OCI-LY3 (cell line): ENCODE results near the gene OR1F1.

ENCODE experiments used
- H2AFZ ChIP-seq: fragments of 200-600, 300-600 bp; shearing (Covaris generic); 2 replicates; pipeline ENCODE4 v1.6.0; 2014; ENCODE audit warnings: antibody characterized with exemption, low read depth, low read length
- H3K27ac ChIP-seq: fragments of 200-600, 300-600 bp; sonication (generic); 2 replicates; pipeline ENCODE4 v1.5.1; 2014; ENCODE audit warnings: mild to moderate bottlenecking, low read length, moderate library complexity, mixed read lengths
- H3K27me3 ChIP-seq: fragments of 200-600, 300-600 bp; sonication (generic); 2 replicates; pipeline ENCODE4 v1.6.1; 2014; ENCODE audit warnings: low read depth, low read length, mixed read lengths
- H3K36me3 ChIP-seq: fragments of 200-600, 300-600 bp; sonication (generic); replicated peaks from 2 replicates; pipeline ENCODE3; 2014; ENCODE audit warnings: low read depth, low read length, mixed read lengths
- H3K4me1 ChIP-seq: fragments of 300-600, 200-600 bp; sonication (generic); 2 replicates; pipeline ENCODE4 v1.6.1; 2014; ENCODE audit warnings: low read length, mixed read lengths
- H3K4me2 ChIP-seq: fragments of 200-600, 300-600 bp; sonication (generic); 2 replicates; pipeline ENCODE4 v1.6.1; 2014; ENCODE audit warnings: low read length, mixed read lengths
- H3K4me3 ChIP-seq: fragments of 300-600, 200-600 bp; sonication (generic); 2 replicates; pipeline ENCODE4 v1.5.1; 2014; ENCODE audit warnings: antibody characterized with exemption, mild to moderate bottlenecking, low read length, moderate library complexity
- H3K79me2 ChIP-seq: fragments of 300-600, 200-600 bp; shearing (Covaris generic); 2 replicates; pipeline ENCODE4 v1.6.1; 2014; ENCODE audit warnings: mild to moderate bottlenecking, low read length, mixed read lengths
- H3K9ac ChIP-seq: fragments of 300-600, 200-600 bp; shearing (Covaris generic); 2 replicates; pipeline ENCODE4 v1.6.0; 2014; ENCODE audit warnings: mild to moderate bottlenecking, low read length, moderate library complexity
- H3K9me3 ChIP-seq: fragments of 200-600, 300-600 bp; shearing (Covaris generic); 2 replicates; pipeline ENCODE4 v1.6.1; 2014; ENCODE audit warnings: low read length, mixed read lengths; ENCODE audit not compliant: insufficient read depth
- H4K20me1 ChIP-seq: fragments of 200-600, 300-600 bp; sonication (generic); 2 replicates; pipeline ENCODE4 v1.6.1; 2016; ENCODE audit warnings: low read length, mixed read lengths; ENCODE audit not compliant: insufficient read depth
- EZH2phosphoT487 ChIP-seq: fragments of 200-600 bp; shearing (Covaris generic); IDR thresholded peaks from 2 replicates; pipeline ENCODE4 v1.6.1; 2018; ENCODE audit warnings: antibody characterized with exemption, mixed run types, low read depth
- TF ChIP-seq, protein P1 (sequence below): fragments of 200-600, 300-600 bp; sonication (generic); IDR thresholded peaks from 2 replicates; pipeline ENCODE4 v1.5.1; 2014; ENCODE audit warnings: antibody characterized with exemption, low read length, low read depth

Gene OR1F1

DNA sequence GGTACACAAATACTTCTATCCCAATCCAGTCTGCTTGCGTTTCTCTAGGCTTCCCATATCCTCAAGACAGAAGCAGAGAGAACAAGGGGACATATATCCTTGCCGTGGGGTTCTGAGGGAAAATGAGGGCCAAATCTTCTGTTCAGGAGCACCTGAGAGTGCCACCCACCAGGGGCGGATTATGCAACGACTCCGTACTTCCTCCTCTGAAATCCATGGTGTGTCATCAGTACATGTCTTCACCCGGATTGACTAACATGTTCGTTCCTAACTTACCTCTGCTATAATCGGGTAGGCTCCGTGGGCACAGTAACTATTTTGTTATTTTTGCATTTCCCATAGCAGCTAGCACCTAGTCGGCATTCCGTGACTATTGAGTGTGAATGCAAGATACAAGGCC lies 54.7 kb downstream of the OR1F1 start:
- no peaks in the 10 kb centered on the region for H3K79me2 ChIP-seq
- no peaks in the 10 kb centered on the region for H3K9me3 ChIP-seq
- H3K27me3 ChIP-seq = peaks cover 4% of the 10 kb centered on the region; the same call in 1 of the 2 replicates
- no peaks in the 10 kb centered on the region for H4K20me1 ChIP-seq
- no peak overlapping the region for H2AFZ ChIP-seq
- H3K4me2 ChIP-seq = no peak overlapping the region
- no peak overlapping the region for H3K27ac ChIP-seq
- no peaks in the 10 kb centered on the region for H3K36me3 ChIP-seq
- no peaks in the 10 kb centered on the region for H3K4me1 ChIP-seq
- TF ChIP-seq EZH2phosphoT487 = no peak
- TF ChIP-seq, protein P1, sequence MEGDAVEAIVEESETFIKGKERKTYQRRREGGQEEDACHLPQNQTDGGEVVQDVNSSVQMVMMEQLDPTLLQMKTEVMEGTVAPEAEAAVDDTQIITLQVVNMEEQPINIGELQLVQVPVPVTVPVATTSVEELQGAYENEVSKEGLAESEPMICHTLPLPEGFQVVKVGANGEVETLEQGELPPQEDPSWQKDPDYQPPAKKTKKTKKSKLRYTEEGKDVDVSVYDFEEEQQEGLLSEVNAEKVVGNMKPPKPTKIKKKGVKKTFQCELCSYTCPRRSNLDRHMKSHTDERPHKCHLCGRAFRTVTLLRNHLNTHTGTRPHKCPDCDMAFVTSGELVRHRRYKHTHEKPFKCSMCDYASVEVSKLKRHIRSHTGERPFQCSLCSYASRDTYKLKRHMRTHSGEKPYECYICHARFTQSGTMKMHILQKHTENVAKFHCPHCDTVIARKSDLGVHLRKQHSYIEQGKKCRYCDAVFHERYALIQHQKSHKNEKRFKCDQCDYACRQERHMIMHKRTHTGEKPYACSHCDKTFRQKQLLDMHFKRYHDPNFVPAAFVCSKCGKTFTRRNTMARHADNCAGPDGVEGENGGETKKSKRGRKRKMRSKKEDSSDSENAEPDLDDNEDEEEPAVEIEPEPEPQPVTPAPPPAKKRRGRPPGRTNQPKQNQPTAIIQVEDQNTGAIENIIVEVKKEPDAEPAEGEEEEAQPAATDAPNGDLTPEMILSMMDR = no peak
- H3K4me3 ChIP-seq = no peak overlapping the region
- H3K9ac ChIP-seq = no peak overlapping the region

DNA sequence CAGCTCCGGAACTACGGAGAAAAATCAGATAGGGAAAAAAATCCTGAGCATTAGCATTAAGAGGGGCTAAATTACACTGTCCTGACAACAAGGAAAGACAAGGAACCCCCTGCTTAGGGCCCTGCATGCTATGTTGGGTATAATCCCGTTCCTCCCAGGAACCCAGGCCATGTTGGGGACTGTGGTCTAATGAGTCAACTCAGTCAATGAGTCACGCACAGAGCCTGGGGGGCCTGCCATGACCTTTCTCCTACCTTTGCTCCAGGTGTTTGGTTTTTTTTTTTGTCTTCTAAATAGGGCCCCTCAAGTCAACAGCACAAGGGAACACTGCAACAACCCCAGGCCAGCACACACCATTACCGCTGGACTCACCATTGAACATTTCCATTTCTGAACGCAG lies 55.9 kb downstream of the OR1F1 start:
- no peaks in the 10 kb centered on the region for H3K79me2 ChIP-seq
- peaks cover 4% of the 10 kb centered on the region; the same call in 1 of the 2 replicates for H3K27me3 ChIP-seq
- H3K4me1 ChIP-seq = no peaks in the 10 kb centered on the region
- H3K9me3 ChIP-seq = no peaks in the 10 kb centered on the region
- H3K4me2 ChIP-seq = no peak overlapping the region
- no peak overlapping the region for H3K4me3 ChIP-seq
- no peak overlapping the region for H3K9ac ChIP-seq
- H2AFZ ChIP-seq = no peak overlapping the region
- no peaks in the 10 kb centered on the region for H4K20me1 ChIP-seq
- no peaks in the 10 kb centered on the region for H3K36me3 ChIP-seq
- TF ChIP-seq, protein P1 = no peak
- TF ChIP-seq EZH2phosphoT487 = no peak
- H3K27ac ChIP-seq = no peak overlapping the region

DNA sequence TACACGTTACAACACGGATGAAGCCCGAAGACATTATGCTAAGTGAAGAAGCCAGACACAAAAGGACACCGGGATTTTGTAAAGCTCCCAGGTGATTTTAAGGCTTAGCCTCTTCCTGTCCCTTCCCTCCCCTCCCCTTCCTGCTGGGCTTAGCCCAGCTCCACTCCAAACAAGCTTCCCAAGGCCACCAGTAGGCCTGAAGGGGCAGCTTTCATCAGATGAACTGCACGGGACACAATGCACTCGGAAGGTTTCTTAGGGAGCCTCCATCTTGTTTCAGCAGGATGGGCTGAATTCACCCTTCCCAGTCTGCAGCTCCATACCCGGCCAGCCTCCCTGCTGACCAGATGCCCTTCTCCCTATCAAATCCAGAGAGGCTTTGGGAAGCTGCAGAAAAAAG lies 58.0 kb downstream of the OR1F1 start:
- Histone ChIP-seq H3K9me3 (no peaks in the 10 kb centered on the region), H3K4me1 (no peaks in the 10 kb centered on the region), H3K79me2 (no peaks in the 10 kb centered on the region), H3K4me3 (no peak overlapping the region), H3K36me3 (no peaks in the 10 kb centered on the region), H3K27ac (no peak overlapping the region), H4K20me1 (no peaks in the 10 kb centered on the region), H3K27me3 (no peaks in the 10 kb centered on the region), H3K9ac (no peak overlapping the region), H3K4me2 (no peak overlapping the region), H2AFZ (no peak overlapping the region)
- no peak for TF ChIP-seq EZH2phosphoT487
- TF ChIP-seq, protein P1 = no peak

DNA sequence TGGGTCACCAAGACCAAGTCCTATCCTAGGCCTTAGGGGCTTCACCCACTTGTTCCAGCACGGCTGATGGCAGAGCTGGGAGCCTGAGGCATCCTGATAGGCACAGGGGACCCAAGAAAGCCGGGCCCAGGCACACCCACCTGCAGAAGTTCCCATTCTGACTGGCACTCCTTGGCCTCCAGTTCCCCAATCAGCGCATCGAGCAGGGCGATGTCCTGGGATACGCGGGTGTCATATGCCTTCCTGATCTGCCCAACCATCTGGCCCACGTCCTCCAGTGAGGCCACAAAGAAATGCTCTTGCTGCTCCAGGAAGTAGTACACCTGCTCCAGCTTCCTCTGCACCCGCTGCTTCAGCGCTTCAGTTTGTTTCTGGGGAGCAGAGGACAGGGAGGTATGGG lies 58.9 kb downstream of the OR1F1 start:
- Histone ChIP-seq H3K4me1 (no peaks in the 10 kb centered on the region), H3K4me2 (no peak overlapping the region), H3K27ac (no peak overlapping the region), H4K20me1 (no peaks in the 10 kb centered on the region), H3K4me3 (no peak overlapping the region), H3K9ac (no peak overlapping the region), H3K79me2 (no peaks in the 10 kb centered on the region), H3K36me3 (no peaks in the 10 kb centered on the region), H3K27me3 (no peaks in the 10 kb centered on the region), H3K9me3 (no peaks in the 10 kb centered on the region), H2AFZ (no peak overlapping the region)
- no peak for TF ChIP-seq EZH2phosphoT487
- TF ChIP-seq, protein P1 = no peak
